HepG2 (cell line): Measurements from ENCODE around the gene TTLL10. TPM values are rescaled to one million over a fixed set of nuclear protein-coding genes. Genes with fewer than 3 reads are reported as not detected.
A peak's percentile ranks its signal among the peaks of the same experiment; 100 is the strongest.

Source experiments
- ATAC-seq: fragments of 200-7000 bp; cut with Tn5 transposase; 3 replicates; pipeline ENCODE4 v1.9.1; 2020; ENCODE audit warnings: mild to moderate bottlenecking, moderate library complexity
- BruUV-seq: library from RNA; stranded (reverse); fragments of 400-500 nt; replicated peaks from 2 replicates; lab custom pipeline; 2021; lab: Mats Ljungman, UMichigan
- CTCF ChIA-PET: fragments of 300-600 bp; formaldehyde crosslinking; extraction: SDS; loops from one replicate; lab custom pipeline; 2021; ENCODE audit warnings: low total read pairs, inconsistent platforms, low intra/inter-chr PET ratio; lab: Yijun Ruan, JAX
- POLR2A ChIA-PET: fragments of 350-600 bp; sonication (Branson Sonifier 250); formaldehyde crosslinking; loops from one replicate; lab custom pipeline; 2020; ENCODE audit warnings: antibody characterized with exemption, inconsistent platforms; lab: Yijun Ruan, JAX
- DNase-seq: peaks from one replicate; pipeline ENCODE4 v3.0.0-alpha.2; 2015; ENCODE audit warnings: low spot score
- FAIRE-seq: peaks from 3 replicates; lab custom pipeline; 2011; peaks lifted over from hg19 to GRCh38; lab: Jason Lieb, UNC
- H2AFZ ChIP-seq: one replicate; pipeline ENCODE4 v1.6.1; 2011; ENCODE audit warnings: low read length, inconsistent platforms
- H3K27ac ChIP-seq: fragments of 300-600 bp; 3 replicates; pipeline ENCODE4 v1.8.0; 2011; ENCODE audit warnings: mixed run types, mild to moderate bottlenecking, mixed read lengths, low read length, inconsistent platforms; ENCODE audit not compliant: insufficient read depth; ENCODE audit errors: extremely low read length
- H3K27me3 ChIP-seq, 2 experiments: fragments of 200-600 bp in 1 of 2; 2 replicates in 1 of 2; 3 replicates in 1 of 2; pipeline versions ENCODE4 v1.6.0 to v1.8.0; 2011; ENCODE audit warnings: low read length in 2 of 2, mild to moderate bottlenecking in 2 of 2, moderate library complexity in 2 of 2, inconsistent platforms in 1 of 2; ENCODE audit not compliant: insufficient read depth in 2 of 2, control insufficient read depth in 1 of 2
- H3K36me3 ChIP-seq, 2 experiments: fragments of 200-600 bp in 1 of 2; replicated peaks in 1 of 2; 2 replicates in 1 of 2; 3 replicates in 1 of 2; pipeline versions ENCODE4 v1.5.1 to v1.8.0; 2011; ENCODE audit warnings: low read length in 2 of 2, inconsistent platforms in 1 of 2; ENCODE audit not compliant: insufficient read depth in 2 of 2, control insufficient read depth in 1 of 2
- H3K4me1 ChIP-seq: 2 replicates; pipeline ENCODE4 v1.5.1; 2012; ENCODE audit warnings: low read length, inconsistent platforms; ENCODE audit not compliant: insufficient read depth
- H3K4me2 ChIP-seq: 2 replicates; pipeline ENCODE4 v1.6.0; 2011; ENCODE audit warnings: low read depth, low read length, inconsistent platforms
- H3K4me3 ChIP-seq, 3 experiments: fragments of 200-600 bp in 1 of 3; sonication (generic), shearing (Covaris generic) in 1 of 3; replicated peaks in 1 of 3; 2 replicates each; pipeline ENCODE4 v1.5.1; 2011 to 2016; ENCODE audit warnings: low read length in 3 of 3, inconsistent platforms in 2 of 3, low read depth in 2 of 3, mild to moderate bottlenecking in 2 of 3, control low read depth in 1 of 3, mixed read lengths in 1 of 3; ENCODE audit not compliant: insufficient read depth in 1 of 3
- H3K79me2 ChIP-seq: one replicate; pipeline ENCODE4 v1.6.1; 2011; ENCODE audit warnings: low read length, inconsistent platforms; ENCODE audit not compliant: insufficient read depth
- H3K9ac ChIP-seq: 2 replicates; pipeline ENCODE4 v1.6.0; 2011; ENCODE audit warnings: mild to moderate bottlenecking, low read depth, low read length, inconsistent platforms; ENCODE audit not compliant: insufficient read depth
- H3K9me3 ChIP-seq: 2 replicates; pipeline ENCODE4 v1.5.1; 2012; ENCODE audit warnings: mild to moderate bottlenecking, low read length
- H4K20me1 ChIP-seq: 2 replicates; pipeline ENCODE4 v1.6.0; 2011; ENCODE audit warnings: inconsistent platforms, mild to moderate bottlenecking, low read length, moderate library complexity; ENCODE audit not compliant: insufficient read depth
- AGO1 ChIP-seq: fragments of 200-400 bp; formaldehyde crosslinking; IDR thresholded peaks from 2 replicates; pipeline ENCODE4 v1.6.1; 2017; ENCODE audit warnings: mild to moderate bottlenecking, low read depth, low read length, moderate library complexity; ENCODE audit not compliant: poor library complexity, severe bottlenecking
- HOXA7 ChIP-seq: sonication (generic); formaldehyde crosslinking; IDR thresholded peaks from 2 replicates; pipeline ENCODE4 v1.8.1; 2022; ENCODE audit warnings: mild to moderate bottlenecking, missing genetic modification reagents, moderate library complexity
- RBFOX2 ChIP-seq: fragments of 200-400 bp; formaldehyde crosslinking; IDR thresholded peaks from 2 replicates; pipeline ENCODE4 v1.6.1; 2017; ENCODE audit warnings: low read depth, mild to moderate bottlenecking, low read length
- SRY ChIP-seq: sonication (generic); formaldehyde crosslinking; IDR thresholded peaks from 2 replicates; pipeline ENCODE4 v1.8.0; 2022; ENCODE audit warnings: mild to moderate bottlenecking, missing genetic modification reagents
- ZNF7 ChIP-seq: IDR thresholded peaks from 2 replicates; pipeline ENCODE4 v1.6.1; 2016; ENCODE audit warnings: missing biosample characterization, missing genetic modification reagents
- ZNF790 ChIP-seq: sonication (generic); formaldehyde crosslinking; IDR thresholded peaks from 2 replicates; pipeline ENCODE4 v1.8.0; 2022; ENCODE audit warnings: missing genetic modification reagents, mild to moderate bottlenecking, borderline replicate concordance
- WGBS: methylation state at CpG from one replicate; pipeline ENCODE4 v1.1.6; 2017; ENCODE audit warnings: low lambda C conversion rate; 5-methylcytosine and 5-hydroxymethylcytosine counted together
- in situ Hi-C: cut with HindIII; loops from 2 replicates; pipeline ENCODE4 v1.10.0; 2017; ENCODE audit warnings: low pct_unique_long_range_greater_than_20kb; ENCODE audit not compliant: extremely low pct_ligation_motif_present
- intact Hi-C: fragments of 100-400 bp; cut with micrococcal nuclease; formaldehyde crosslinking; loops from one replicate; pipeline ENCODE4 v1.10.0; 2022; ENCODE audit not compliant: unreplicated experiment
- polyA plus RNA-seq, 8 experiments: library from polyadenylated mRNA; depleted of rRNA in 3 of 8; stranded (reverse) in 7 of 8; unstranded in 1 of 8; fragments of >200 nt; fragmentation: Illumina TruSeq in 4 of 8; extraction: Trizol in 4 of 8; gene quantifications; 2 replicates each; pipeline versions ENCODE4 v1.2.1 to v1.2.3, GENCODE V29; 2011 to 2016; ENCODE audit warnings: low read depth in 4 of 8, missing spikeins in 1 of 8, mixed read lengths in 1 of 8; ENCODE audit not compliant: insufficient read depth in 1 of 8
- total RNA-seq, 5 experiments: library from RNA; depleted of rRNA; stranded (reverse); fragments of >200 nt; fragmentation: Illumina TruSeq; extraction: Trizol; gene quantifications; 2 replicates each; pipeline ENCODE4 v1.2.3, GENCODE V29; 2016; ENCODE audit warnings: low read depth in 1 of 5
- TF ChIP-seq, protein P1 (sequence below): sonication (generic); formaldehyde crosslinking; IDR thresholded peaks from 2 replicates; pipeline ENCODE4 v1.5.1; 2020; ENCODE audit warnings: missing genetic modification reagents, mild to moderate bottlenecking, borderline replicate concordance
- TF ChIP-seq, protein P2 (sequence below): sonication (generic); formaldehyde crosslinking; IDR thresholded peaks from 2 replicates; pipeline ENCODE4 v1.5.1; 2020; ENCODE audit warnings: mild to moderate bottlenecking, missing genetic modification reagents, moderate library complexity

Gene TTLL10
- total and polyA plus RNA-seq, 2 of the 13 experiments (the other 11 are each of a cell fraction or from before 2014, with no cell fraction given): not detected

DNA sequence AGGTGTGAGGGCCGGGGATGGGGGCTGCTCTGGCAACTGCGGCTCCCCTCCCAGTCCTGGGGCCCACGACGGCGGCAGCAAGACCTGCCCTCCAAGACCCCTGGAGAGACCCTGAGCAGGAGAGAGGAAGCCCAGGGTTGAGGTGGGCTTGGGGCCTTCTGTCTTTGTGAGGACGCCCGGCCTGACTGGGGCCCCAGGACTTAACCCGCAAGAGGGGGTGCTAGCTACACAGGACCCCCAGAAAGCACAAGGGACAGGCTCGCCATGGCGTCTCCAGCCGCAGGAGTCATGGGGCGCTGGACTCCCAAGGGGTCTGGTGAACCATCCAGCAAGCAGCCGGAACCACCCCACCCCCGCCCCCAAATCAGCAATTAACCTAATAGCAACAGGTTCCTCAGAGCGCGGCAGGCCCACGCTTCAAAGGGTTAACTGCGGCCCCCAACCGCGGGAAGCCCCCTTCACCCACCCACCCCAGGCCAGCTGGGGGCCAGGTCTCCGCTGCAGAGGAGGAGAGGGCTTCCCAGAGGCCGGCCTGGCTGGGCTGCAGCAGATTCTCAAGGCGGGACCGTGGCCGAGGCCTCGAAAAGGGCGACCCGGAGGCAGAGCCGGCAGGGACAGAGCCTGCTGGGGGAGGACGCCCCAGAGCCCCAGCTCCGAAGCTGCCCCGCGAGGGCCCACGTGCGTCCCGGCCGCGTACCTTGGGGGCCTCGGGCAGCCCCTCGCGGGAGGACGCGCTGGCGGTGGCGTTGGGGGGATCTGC, 72.3 kb downstream of the TTLL10 start:
- H3K27ac ChIP-seq: no peak overlapping the region
- TF ChIP-seq HOXA7 (CRISPR knock-in tag): no peak
- peak; percentile 20 for TF ChIP-seq AGO1
- TF ChIP-seq, protein P1, sequence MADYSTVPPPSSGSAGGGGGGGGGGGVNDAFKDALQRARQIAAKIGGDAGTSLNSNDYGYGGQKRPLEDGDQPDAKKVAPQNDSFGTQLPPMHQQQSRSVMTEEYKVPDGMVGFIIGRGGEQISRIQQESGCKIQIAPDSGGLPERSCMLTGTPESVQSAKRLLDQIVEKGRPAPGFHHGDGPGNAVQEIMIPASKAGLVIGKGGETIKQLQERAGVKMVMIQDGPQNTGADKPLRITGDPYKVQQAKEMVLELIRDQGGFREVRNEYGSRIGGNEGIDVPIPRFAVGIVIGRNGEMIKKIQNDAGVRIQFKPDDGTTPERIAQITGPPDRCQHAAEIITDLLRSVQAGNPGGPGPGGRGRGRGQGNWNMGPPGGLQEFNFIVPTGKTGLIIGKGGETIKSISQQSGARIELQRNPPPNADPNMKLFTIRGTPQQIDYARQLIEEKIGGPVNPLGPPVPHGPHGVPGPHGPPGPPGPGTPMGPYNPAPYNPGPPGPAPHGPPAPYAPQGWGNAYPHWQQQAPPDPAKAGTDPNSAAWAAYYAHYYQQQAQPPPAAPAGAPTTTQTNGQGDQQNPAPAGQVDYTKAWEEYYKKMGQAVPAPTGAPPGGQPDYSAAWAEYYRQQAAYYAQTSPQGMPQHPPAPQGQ: no peak
- TF ChIP-seq, protein P2, sequence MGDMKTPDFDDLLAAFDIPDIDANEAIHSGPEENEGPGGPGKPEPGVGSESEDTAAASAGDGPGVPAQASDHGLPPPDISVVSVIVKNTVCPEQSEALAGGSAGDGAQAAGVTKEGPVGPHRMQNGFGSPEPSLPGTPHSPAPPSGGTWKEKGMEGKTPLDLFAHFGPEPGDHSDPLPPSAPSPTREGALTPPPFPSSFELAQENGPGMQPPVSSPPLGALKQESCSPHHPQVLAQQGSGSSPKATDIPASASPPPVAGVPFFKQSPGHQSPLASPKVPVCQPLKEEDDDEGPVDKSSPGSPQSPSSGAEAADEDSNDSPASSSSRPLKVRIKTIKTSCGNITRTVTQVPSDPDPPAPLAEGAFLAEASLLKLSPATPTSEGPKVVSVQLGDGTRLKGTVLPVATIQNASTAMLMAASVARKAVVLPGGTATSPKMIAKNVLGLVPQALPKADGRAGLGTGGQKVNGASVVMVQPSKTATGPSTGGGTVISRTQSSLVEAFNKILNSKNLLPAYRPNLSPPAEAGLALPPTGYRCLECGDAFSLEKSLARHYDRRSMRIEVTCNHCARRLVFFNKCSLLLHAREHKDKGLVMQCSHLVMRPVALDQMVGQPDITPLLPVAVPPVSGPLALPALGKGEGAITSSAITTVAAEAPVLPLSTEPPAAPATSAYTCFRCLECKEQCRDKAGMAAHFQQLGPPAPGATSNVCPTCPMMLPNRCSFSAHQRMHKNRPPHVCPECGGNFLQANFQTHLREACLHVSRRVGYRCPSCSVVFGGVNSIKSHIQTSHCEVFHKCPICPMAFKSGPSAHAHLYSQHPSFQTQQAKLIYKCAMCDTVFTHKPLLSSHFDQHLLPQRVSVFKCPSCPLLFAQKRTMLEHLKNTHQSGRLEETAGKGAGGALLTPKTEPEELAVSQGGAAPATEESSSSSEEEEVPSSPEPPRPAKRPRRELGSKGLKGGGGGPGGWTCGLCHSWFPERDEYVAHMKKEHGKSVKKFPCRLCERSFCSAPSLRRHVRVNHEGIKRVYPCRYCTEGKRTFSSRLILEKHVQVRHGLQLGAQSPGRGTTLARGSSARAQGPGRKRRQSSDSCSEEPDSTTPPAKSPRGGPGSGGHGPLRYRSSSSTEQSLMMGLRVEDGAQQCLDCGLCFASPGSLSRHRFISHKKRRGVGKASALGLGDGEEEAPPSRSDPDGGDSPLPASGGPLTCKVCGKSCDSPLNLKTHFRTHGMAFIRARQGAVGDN (CRISPR knock-in tag): 0 out of 2 replicates have a peak, but pooled peaks have one; percentile 7
- TF ChIP-seq SRY (CRISPR knock-in tag): no peak
- 0 out of 2 replicates have a peak, but pooled peaks have one; percentile 28 for TF ChIP-seq RBFOX2
- TF ChIP-seq ZNF790 (CRISPR knock-in tag): no peak
- TF ChIP-seq ZNF7: no peak
- H3K4me3 ChIP-seq: no peak overlapping the region
- no peaks in the 10 kb centered on the region for H3K36me3 ChIP-seq
- no peak overlapping the region for H2AFZ ChIP-seq
- no peaks in the 10 kb centered on the region for H4K20me1 ChIP-seq
- no TSS peak for BruUV-seq
- ChIA-PET CTCF (no interaction called here), POLR2A (no interaction called here)
- no peaks in the 10 kb centered on the region for H3K9me3 ChIP-seq
- in situ Hi-C loops: no loop called here
- whole genome bisulfite sequencing: 90% methylated on average over 5 of the region's 45 CpGs
- no peaks in the 10 kb centered on the region for H3K27me3 ChIP-seq
- FAIRE-seq: no peak
- peaks cover 15% of the 10 kb centered on the region for H3K4me1 ChIP-seq
- ATAC-seq: no peak
- no peak for DNase-seq
- H3K79me2 ChIP-seq: no peaks in the 10 kb centered on the region
- no peak overlapping the region for H3K4me2 ChIP-seq
- intact Hi-C loops: no loop called here
- no peak overlapping the region for H3K9ac ChIP-seq
